ENCODE results near the gene ADAMTSL3. TPM values are rescaled to one million over a fixed set of nuclear protein-coding genes. Genes with fewer than 3 reads are reported as not detected.

ADAMTSL3 gene
- total and polyA plus RNA-seq, 3 experiments from 2014 or later: not detected

- H3K27me3 ChIP-seq (ENCODE audit: insufficient read depth, low read length, poor library complexity, severe bottlenecking): no peaks in the 10 kb centered on the region
- H3K27me3 Mint-ChIP-seq: no peaks in the 10 kb centered on the region
- no peaks in the 10 kb centered on the region for H3K4me1 Mint-ChIP-seq
- no peaks in the 10 kb centered on the region for H3K9me3 ChIP-seq (ENCODE audit: low read length)
- no peak for DNase-seq
- H3K36me3 Mint-ChIP-seq: no peaks in the 10 kb centered on the region
- no peaks in the 10 kb centered on the region for H3K36me3 ChIP-seq (ENCODE audit: insufficient read depth, low read length)
- H3K9me3 Mint-ChIP-seq: peaks cover 0 to 7% (median 6%) of the 10 kb centered on the region in 5 donors
- no peak overlapping the region for H3K27ac Mint-ChIP-seq
- H3K27ac ChIP-seq (ENCODE audit: low read depth, low read length): no peak overlapping the region
- no peak overlapping the region for H3K4me3 ChIP-seq (ENCODE audit: low read length)
- H3K4me3 Mint-ChIP-seq: no peak overlapping the region
- CTCF ChIA-PET: no interaction called here
- H3K4me1 ChIP-seq (ENCODE audit: insufficient read depth, low read length): no peaks in the 10 kb centered on the region
- POLR2A ChIA-PET: no interaction called here
These were observed 281.9 kb downstream of the ADAMTSL3 start for GRCh38 chr15:83935774-83936173.

GRCh38 chr15:83940136-83940535, 286.2 kb downstream of the ADAMTSL3 start:
- H3K27ac ChIP-seq (ENCODE audit: low read depth, low read length): no peak overlapping the region
- no peak for DNase-seq
- no peaks in the 10 kb centered on the region for H3K27me3 ChIP-seq (ENCODE audit: insufficient read depth, low read length, poor library complexity, severe bottlenecking)
- POLR2A ChIA-PET: no interaction called here
- no peaks in the 10 kb centered on the region for H3K4me1 ChIP-seq (ENCODE audit: insufficient read depth, low read length)
- Mint-ChIP-seq H3K4me1 (no peaks in the 10 kb centered on the region), H3K27ac (no peak overlapping the region), H3K4me3 (peak overlapping the region in 1 of 7 donors; percentile 13), H3K27me3 (no peaks in the 10 kb centered on the region), H3K36me3 (no peaks in the 10 kb centered on the region), H3K9me3 (no peaks in the 10 kb centered on the region)
- CTCF ChIA-PET: no interaction called here
- H3K36me3 ChIP-seq (ENCODE audit: insufficient read depth, low read length): no peaks in the 10 kb centered on the region
- no peaks in the 10 kb centered on the region for H3K9me3 ChIP-seq (ENCODE audit: low read length)
- no peak overlapping the region for H3K4me3 ChIP-seq (ENCODE audit: low read length)

- H3K27me3 Mint-ChIP-seq: no peaks in the 10 kb centered on the region
- POLR2A ChIA-PET: no interaction called here
- CTCF ChIA-PET: interaction anchor here (1.0 kb wide), 1 partner anchor 15 kb away, joined by 3 read pairs; no protein-coding TSS in a partner anchor
These were observed 289.1 kb downstream of the ADAMTSL3 start for GRCh38 chr15:83943043-83943442.

GRCh38 chr15:83943849-83944404, 290.0 kb downstream of the ADAMTSL3 start:
- DNase-seq: no peak
- no peaks in the 10 kb centered on the region for H3K27me3 Mint-ChIP-seq
- Histone ChIP-seq H3K9me3 (ENCODE audit: low read length) (no peaks in the 10 kb centered on the region), H3K27me3 (ENCODE audit: insufficient read depth, low read length, poor library complexity, severe bottlenecking) (no peaks in the 10 kb centered on the region), H3K4me3 (ENCODE audit: low read length) (no peak overlapping the region), H3K36me3 (ENCODE audit: insufficient read depth, low read length) (no peaks in the 10 kb centered on the region), H3K4me1 (ENCODE audit: insufficient read depth, low read length) (no peaks in the 10 kb centered on the region), H3K27ac (ENCODE audit: low read depth, low read length) (no peak overlapping the region)
- no peak overlapping the region for H3K27ac Mint-ChIP-seq
- H3K36me3 Mint-ChIP-seq: no peaks in the 10 kb centered on the region
- H3K4me1 Mint-ChIP-seq: no peaks in the 10 kb centered on the region
- no peak overlapping the region for H3K4me3 Mint-ChIP-seq
- ChIA-PET CTCF (interaction anchor here (1.0 kb wide), 1 partner anchor 14 kb away, joined by 3 read pairs; no protein-coding TSS in a partner anchor), POLR2A (no interaction called here)
- no peaks in the 10 kb centered on the region for H3K9me3 Mint-ChIP-seq

More at GRCh38 chr15:83943043-83943442, 289.1 kb downstream of the ADAMTSL3 start:
- Histone ChIP-seq H3K27me3 (ENCODE audit: insufficient read depth, low read length, poor library complexity, severe bottlenecking) (no peaks in the 10 kb centered on the region), H3K4me3 (ENCODE audit: low read length) (no peak overlapping the region), H3K4me1 (ENCODE audit: insufficient read depth, low read length) (no peaks in the 10 kb centered on the region), H3K9me3 (ENCODE audit: low read length) (no peaks in the 10 kb centered on the region), H3K36me3 (ENCODE audit: insufficient read depth, low read length) (no peaks in the 10 kb centered on the region), H3K27ac (ENCODE audit: low read depth, low read length) (no peak overlapping the region)
- no peak for DNase-seq
- Mint-ChIP-seq H3K4me1 (no peaks in the 10 kb centered on the region), H3K27ac (no peak overlapping the region), H3K4me3 (no peak overlapping the region), H3K36me3 (no peaks in the 10 kb centered on the region), H3K9me3 (no peaks in the 10 kb centered on the region)

GRCh38 chr15:83947156-83947555, 293.2 kb downstream of the ADAMTSL3 start:
- Histone ChIP-seq H3K4me1 (ENCODE audit: insufficient read depth, low read length) (no peaks in the 10 kb centered on the region), H3K27ac (ENCODE audit: low read depth, low read length) (no peak overlapping the region), H3K4me3 (ENCODE audit: low read length) (no peak overlapping the region), H3K27me3 (ENCODE audit: insufficient read depth, low read length, poor library complexity, severe bottlenecking) (no peaks in the 10 kb centered on the region), H3K36me3 (ENCODE audit: insufficient read depth, low read length) (no peaks in the 10 kb centered on the region), H3K9me3 (ENCODE audit: low read length) (no peaks in the 10 kb centered on the region)
- Mint-ChIP-seq H3K27ac (no peak overlapping the region), H3K27me3 (peaks cover 0 to 4% of the 10 kb centered on the region in 2 donors), H3K4me1 (no peaks in the 10 kb centered on the region), H3K4me3 (no peak overlapping the region), H3K36me3 (no peaks in the 10 kb centered on the region), H3K9me3 (peaks cover 0 to 9% (median 5%) of the 10 kb centered on the region in 5 donors)
- ChIA-PET CTCF (no interaction called here), POLR2A (no interaction called here)
- DNase-seq: no peak

- no peaks in the 10 kb centered on the region for H3K36me3 Mint-ChIP-seq
- peaks cover 4 to 11% (median 5%) of the 10 kb centered on the region in 5 donors for H3K9me3 Mint-ChIP-seq
- H3K36me3 ChIP-seq (ENCODE audit: insufficient read depth, low read length): no peaks in the 10 kb centered on the region
- no peak overlapping the region for H3K4me3 ChIP-seq (ENCODE audit: low read length)
- no peaks in the 10 kb centered on the region for H3K9me3 ChIP-seq (ENCODE audit: low read length)
- no peaks in the 10 kb centered on the region for H3K4me1 Mint-ChIP-seq
- ChIA-PET POLR2A (no interaction called here), CTCF (no interaction called here)
- no peaks in the 10 kb centered on the region for H3K4me1 ChIP-seq (ENCODE audit: insufficient read depth, low read length)
- no peak overlapping the region for H3K27ac Mint-ChIP-seq
- H3K27me3 Mint-ChIP-seq: peaks cover 7 to 17% of the 10 kb centered on the region in 2 donors
- H3K27me3 ChIP-seq (ENCODE audit: insufficient read depth, low read length, poor library complexity, severe bottlenecking): no peaks in the 10 kb centered on the region
- no peak for DNase-seq
- H3K27ac ChIP-seq (ENCODE audit: low read depth, low read length): no peak overlapping the region
- no peak overlapping the region for H3K4me3 Mint-ChIP-seq
These were observed 300.6 kb downstream of the ADAMTSL3 start for GRCh38 chr15:83954506-83954905.

- no peaks in the 10 kb centered on the region for H3K36me3 ChIP-seq (ENCODE audit: insufficient read depth, low read length)
- H3K9me3 ChIP-seq (ENCODE audit: low read length): no peaks in the 10 kb centered on the region
- H3K27ac ChIP-seq (ENCODE audit: low read depth, low read length): no peak overlapping the region
- no peak overlapping the region for H3K27ac Mint-ChIP-seq
- H3K36me3 Mint-ChIP-seq: no peaks in the 10 kb centered on the region
- peaks cover 0 to 11% (median 4%) of the 10 kb centered on the region in 5 donors for H3K9me3 Mint-ChIP-seq
- no peaks in the 10 kb centered on the region for H3K4me1 Mint-ChIP-seq
- DNase-seq: no peak
- ChIA-PET POLR2A (no interaction called here), CTCF (no interaction called here)
- H3K4me3 Mint-ChIP-seq: no peak overlapping the region
- no peaks in the 10 kb centered on the region for H3K27me3 ChIP-seq (ENCODE audit: insufficient read depth, low read length, poor library complexity, severe bottlenecking)
- H3K4me1 ChIP-seq (ENCODE audit: insufficient read depth, low read length): no peaks in the 10 kb centered on the region
- peaks cover 7 to 17% of the 10 kb centered on the region in 2 donors for H3K27me3 Mint-ChIP-seq
- no peak overlapping the region for H3K4me3 ChIP-seq (ENCODE audit: low read length)
These were observed 301.9 kb downstream of the ADAMTSL3 start for GRCh38 chr15:83955806-83956265.

- Mint-ChIP-seq H3K4me1 (no peaks in the 10 kb centered on the region), H3K27me3 (peaks cover 7 to 13% of the 10 kb centered on the region in 2 donors), H3K27ac (no peak overlapping the region), H3K9me3 (peaks cover 0 to 7% (median 4%) of the 10 kb centered on the region in 5 donors), H3K36me3 (no peaks in the 10 kb centered on the region), H3K4me3 (no peak overlapping the region)
- Histone ChIP-seq H3K9me3 (ENCODE audit: low read length) (no peaks in the 10 kb centered on the region), H3K4me3 (ENCODE audit: low read length) (no peak overlapping the region), H3K36me3 (ENCODE audit: insufficient read depth, low read length) (no peaks in the 10 kb centered on the region), H3K27ac (ENCODE audit: low read depth, low read length) (no peak overlapping the region), H3K27me3 (ENCODE audit: insufficient read depth, low read length, poor library complexity, severe bottlenecking) (no peaks in the 10 kb centered on the region), H3K4me1 (ENCODE audit: insufficient read depth, low read length) (no peaks in the 10 kb centered on the region)
- ChIA-PET POLR2A (no interaction called here), CTCF (no interaction called here)
- no peak for DNase-seq
These were observed 303.0 kb downstream of the ADAMTSL3 start for GRCh38 chr15:83956887-83957286.
